Skeletal muscle satellite cell (primary cell): ENCODE measurements around the gene AGAP3.

ENCODE experiments used
- H3K27me3 ChIP-seq: 2 replicates; pipeline ENCODE4 v1.7.0; 2013; ENCODE audit warnings: low read length; ENCODE audit not compliant: control insufficient read depth, insufficient read depth
- H3K36me3 ChIP-seq: 2 replicates; pipeline ENCODE4 v1.7.0; 2013; ENCODE audit warnings: mild to moderate bottlenecking, control low read depth, low read length; ENCODE audit not compliant: insufficient read depth
- H3K4me1 ChIP-seq: 2 replicates; pipeline ENCODE4 v1.7.0; 2013; ENCODE audit warnings: low read length; ENCODE audit not compliant: control insufficient read depth, insufficient read depth
- H3K4me2 ChIP-seq: 2 replicates; pipeline ENCODE4 v1.7.0; 2013; ENCODE audit warnings: mild to moderate bottlenecking, low read length
- H3K4me3 ChIP-seq: 2 replicates; pipeline ENCODE4 v1.7.0; 2013; ENCODE audit warnings: low read length
- H3K9ac ChIP-seq: 2 replicates; pipeline ENCODE4 v1.7.0; 2013; ENCODE audit warnings: mild to moderate bottlenecking, low read depth, low read length, moderate library complexity
- H3K9me3 ChIP-seq: replicated peaks from 2 replicates; pipeline ENCODE4 v1.7.0; 2013; ENCODE audit warnings: mild to moderate bottlenecking, control low read depth, low read length

The AGAP3 gene

GRCh38 chr7:151125470-151125845 is 39.2 kb downstream of the AGAP3 start:
- H3K4me2 ChIP-seq, result peak overlapping the region; percentile 77
- H3K27me3 ChIP-seq, result no peaks in the 10 kb centered on the region
- no peaks in the 10 kb centered on the region for H3K9me3 ChIP-seq
- no peak overlapping the region for H3K9ac ChIP-seq
- peaks cover 7% of the 10 kb centered on the region for H3K4me1 ChIP-seq
- H3K36me3 ChIP-seq, result peaks cover 68% of the 10 kb centered on the region
- no peak overlapping the region for H3K4me3 ChIP-seq

DNA sequence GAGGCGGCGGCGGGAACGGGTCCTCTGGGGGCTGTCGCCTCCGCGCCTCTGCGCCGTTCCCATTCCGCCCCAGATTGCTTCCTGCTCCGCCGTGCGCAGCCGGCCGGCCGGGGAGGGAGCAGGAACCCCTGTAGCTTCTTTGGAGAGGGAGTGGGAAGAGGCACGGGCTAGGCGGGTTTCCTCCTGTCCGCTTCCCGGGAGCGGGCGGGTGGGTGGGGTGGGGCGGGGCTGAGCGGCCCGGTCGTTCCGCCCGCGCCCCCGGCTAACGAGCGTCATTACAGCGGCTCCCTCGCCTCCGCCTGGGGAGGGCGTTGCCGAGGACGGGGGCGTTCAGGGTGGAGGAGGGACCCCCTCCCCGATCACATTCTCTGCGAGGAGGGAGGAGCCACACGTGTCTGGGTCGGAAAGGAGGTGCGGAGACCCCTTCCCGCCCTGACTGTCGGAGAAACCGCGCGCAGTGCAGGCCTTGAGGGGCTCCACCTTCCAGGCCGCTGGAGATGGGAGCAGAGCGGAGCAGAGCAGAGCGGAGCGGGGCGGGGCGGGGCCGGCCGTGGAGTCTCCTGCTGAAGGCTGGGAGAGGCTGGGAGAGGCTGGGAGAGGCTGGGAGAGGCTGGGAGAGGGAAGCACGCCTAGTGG is 39.7 kb downstream of the AGAP3 start:
- H3K27me3 ChIP-seq, result no peaks in the 10 kb centered on the region
- peak overlapping the region; percentile 42 for H3K4me3 ChIP-seq
- no peak overlapping the region for H3K9ac ChIP-seq
- H3K4me2 ChIP-seq, result peak overlapping the region; percentile 77
- H3K36me3 ChIP-seq, result peaks cover 68% of the 10 kb centered on the region
- H3K9me3 ChIP-seq, result no peaks in the 10 kb centered on the region
- peaks cover 7% of the 10 kb centered on the region for H3K4me1 ChIP-seq

DNA sequence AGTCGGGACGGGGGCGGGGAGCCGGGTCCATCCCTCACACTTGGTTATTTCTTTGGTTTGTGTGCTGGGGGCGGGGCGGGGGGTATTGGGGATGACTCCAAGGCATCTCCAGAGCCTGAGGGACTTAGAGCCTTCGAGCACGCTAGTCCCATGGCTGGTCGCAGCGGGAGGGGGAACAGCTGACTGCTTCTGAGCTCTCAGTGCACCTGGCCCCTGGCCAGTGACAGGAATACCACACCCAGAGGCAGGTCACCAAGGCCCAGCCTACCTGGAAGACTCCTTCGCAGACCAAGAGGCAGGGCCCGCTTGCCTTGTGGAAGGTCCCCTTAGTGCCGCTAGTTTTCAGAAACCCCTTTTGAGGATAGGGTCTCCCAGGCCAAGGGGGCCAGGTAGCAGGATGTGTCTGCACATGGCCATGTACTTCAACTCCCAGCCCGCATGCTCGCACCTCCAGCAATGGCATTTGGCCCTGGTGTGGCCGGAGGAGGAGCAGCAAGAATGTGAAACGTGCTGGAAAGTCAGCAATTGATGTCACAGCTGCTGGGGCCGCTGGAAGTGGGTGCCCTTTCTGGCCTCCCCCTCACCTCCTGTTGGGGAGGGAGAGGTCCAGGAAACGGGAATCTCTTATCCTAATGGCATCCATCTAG is 40.3 kb downstream of the AGAP3 start:
- Histone ChIP-seq H3K27me3 (no peaks in the 10 kb centered on the region), H3K4me3 (no peak overlapping the region), H3K4me2 (no peak overlapping the region), H3K9ac (no peak overlapping the region), H3K9me3 (no peaks in the 10 kb centered on the region), H3K4me1 (peaks cover 12% of the 10 kb centered on the region), H3K36me3 (peaks cover 68% of the 10 kb centered on the region)

GRCh38 chr7:151128144-151128543 is 41.9 kb downstream of the AGAP3 start:
- Histone ChIP-seq H3K27me3 (no peaks in the 10 kb centered on the region), H3K9me3 (no peaks in the 10 kb centered on the region), H3K36me3 (peaks cover 68% of the 10 kb centered on the region), H3K4me1 (peaks cover 13% of the 10 kb centered on the region), H3K4me3 (no peak overlapping the region), H3K4me2 (no peak overlapping the region), H3K9ac (no peak overlapping the region)

DNA sequence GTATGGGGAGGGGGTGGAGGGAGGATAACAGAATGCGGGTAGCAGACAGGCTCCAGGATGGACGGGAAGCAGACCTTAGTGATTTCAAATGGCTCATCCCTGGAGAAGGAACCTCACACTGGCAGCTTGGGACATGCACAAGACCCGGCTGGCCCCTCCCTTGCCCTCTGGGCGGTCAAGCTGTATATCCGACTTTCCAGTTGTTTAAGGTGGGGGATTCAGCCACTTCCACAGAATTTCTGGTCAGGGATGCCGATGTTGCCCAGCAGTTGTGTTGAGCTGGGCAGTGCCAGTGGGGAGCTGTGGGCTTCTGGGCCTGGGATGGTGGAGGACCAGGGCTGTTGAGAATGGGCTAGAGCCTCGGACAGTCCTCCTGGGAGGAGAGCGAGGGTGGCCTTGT is 42.4 kb downstream of the AGAP3 start:
- Histone ChIP-seq H3K4me1 (peaks cover 13% of the 10 kb centered on the region), H3K4me2 (no peak overlapping the region), H3K36me3 (peaks cover 65% of the 10 kb centered on the region), H3K4me3 (no peak overlapping the region), H3K27me3 (no peaks in the 10 kb centered on the region), H3K9ac (no peak overlapping the region), H3K9me3 (no peaks in the 10 kb centered on the region)

GRCh38 chr7:151129117-151129959 is 43.1 kb downstream of the AGAP3 start:
- Histone ChIP-seq H3K36me3 (peaks cover 67% of the 10 kb centered on the region), H3K4me2 (no peak overlapping the region), H3K4me1 (peaks cover 13% of the 10 kb centered on the region), H3K9me3 (no peaks in the 10 kb centered on the region), H3K9ac (no peak overlapping the region), H3K27me3 (no peaks in the 10 kb centered on the region), H3K4me3 (no peak overlapping the region)

GRCh38 chr7:151129960-151130591 is 43.8 kb downstream of the AGAP3 start:
- H3K4me1 ChIP-seq, result peaks cover 13% of the 10 kb centered on the region
- no peak overlapping the region for H3K9ac ChIP-seq
- peaks cover 66% of the 10 kb centered on the region for H3K36me3 ChIP-seq
- H3K4me3 ChIP-seq, result no peak overlapping the region
- H3K4me2 ChIP-seq, result no peak overlapping the region
- no peaks in the 10 kb centered on the region for H3K27me3 ChIP-seq
- no peaks in the 10 kb centered on the region for H3K9me3 ChIP-seq

- Histone ChIP-seq H3K9ac (no peak overlapping the region), H3K4me2 (no peak overlapping the region), H3K9me3 (no peaks in the 10 kb centered on the region), H3K4me3 (no peak overlapping the region), H3K27me3 (no peaks in the 10 kb centered on the region), H3K36me3 (peaks cover 72% of the 10 kb centered on the region), H3K4me1 (peaks cover 6% of the 10 kb centered on the region)
Observed at GRCh38 chr7:151130741-151131157, 44.5 kb downstream of the AGAP3 start.

GRCh38 chr7:151131224-151131591 is 44.9 kb downstream of the AGAP3 start:
- Histone ChIP-seq H3K36me3 (peaks cover 76% of the 10 kb centered on the region), H3K27me3 (no peaks in the 10 kb centered on the region), H3K9me3 (no peaks in the 10 kb centered on the region), H3K9ac (no peak overlapping the region), H3K4me2 (no peak overlapping the region), H3K4me3 (no peak overlapping the region), H3K4me1 (peaks cover 6% of the 10 kb centered on the region)

- H3K4me3 ChIP-seq, result no peak overlapping the region
- no peak overlapping the region for H3K4me2 ChIP-seq
- no peaks in the 10 kb centered on the region for H3K9me3 ChIP-seq
- no peaks in the 10 kb centered on the region for H3K27me3 ChIP-seq
- peaks cover 6% of the 10 kb centered on the region for H3K4me1 ChIP-seq
- no peak overlapping the region for H3K9ac ChIP-seq
- peaks cover 82% of the 10 kb centered on the region for H3K36me3 ChIP-seq
Observed at GRCh38 chr7:151131592-151132293, 45.5 kb downstream of the AGAP3 start.
